Prostate gland (tissue), 2 donors: ENCODE data around the gene UBL7. TPM values are rescaled to one million over a fixed set of nuclear protein-coding genes. Genes with fewer than 3 reads are reported as not detected.

Experiments used
- DNase-seq: peaks from one replicate; pipeline ENCODE4 v3.0.0-alpha.2; 2019; ENCODE audit warnings: low spot score
- H3K27ac ChIP-seq, 2 donors: fragments of 200-600 bp; sonication (generic); 2 replicates each; pipeline ENCODE4 v1.5.1; 2017 to 2019
- H3K27me3 ChIP-seq: fragments of 200-600 bp; sonication (generic); replicated peaks from 2 replicates; pipeline ENCODE4 v1.5.1; 2019; ENCODE audit not compliant: insufficient read depth
- H3K36me3 ChIP-seq, 2 donors: fragments of 200-600 bp; sonication (generic); 1 replicate in 1 of 2; 2 replicates in 1 of 2; pipeline versions ENCODE4 v1.5.1 to v1.8.1; 2017 to 2019
- H3K4me1 ChIP-seq: fragments of 200-600 bp; sonication (generic); replicated peaks from 2 replicates; pipeline ENCODE4 v1.5.1; 2019
- H3K4me3 ChIP-seq, 2 donors: fragments of 200-600 bp; sonication (generic); 2 replicates each; pipeline ENCODE4 v1.5.1; 2017 to 2019
- H3K9me3 ChIP-seq: fragments of 200-600 bp; sonication (generic); 2 replicates; pipeline ENCODE4 v1.5.1; 2017
- POLR2A ChIP-seq: fragments of 450-650 bp; IDR thresholded peaks from one replicate; pipeline ENCODE4 v1.6.1; 2016; ENCODE audit warnings: antibody characterized with exemption, mild to moderate bottlenecking
- POLR2AphosphoS5 ChIP-seq: sonication (generic); formaldehyde crosslinking; IDR thresholded peaks from one replicate; pipeline ENCODE4 v1.6.1; 2017; ENCODE audit warnings: antibody characterized with exemption
- WGBS: methylation state at CpG from one replicate; pipeline ENCODE4 v1.1.5; 2018; 5-methylcytosine and 5-hydroxymethylcytosine counted together
- intact Hi-C: fragments of 100-400 bp; cut with DNase I; formaldehyde crosslinking; loops from one replicate; pipeline ENCODE4 v1.14.2; 2022
- total RNA-seq, 2 donors: library from RNA; depleted of rRNA; stranded (reverse); fragments of >200 nt; gene quantifications; one replicate each; pipeline ENCODE4 v1.1.0, GENCODE V29; 2016
- TF ChIP-seq, protein P1 (sequence below), 4 experiments: fragments of 200-600 bp in 2 of 4; fragments of 450-650 bp in 2 of 4; sonication (generic) in 2 of 4; IDR thresholded peaks; 1 replicate in 3 of 4; 2 replicates in 1 of 4; pipeline ENCODE4 v1.5.1; 2016 to 2019; ENCODE audit warnings: antibody characterized with exemption in 4 of 4, mild to moderate bottlenecking in 2 of 4, moderate library complexity in 2 of 4

The UBL7 gene
- total RNA-seq, 2 donors from 2014 or later, result 83.1 to 85.2 TPM

DNA sequence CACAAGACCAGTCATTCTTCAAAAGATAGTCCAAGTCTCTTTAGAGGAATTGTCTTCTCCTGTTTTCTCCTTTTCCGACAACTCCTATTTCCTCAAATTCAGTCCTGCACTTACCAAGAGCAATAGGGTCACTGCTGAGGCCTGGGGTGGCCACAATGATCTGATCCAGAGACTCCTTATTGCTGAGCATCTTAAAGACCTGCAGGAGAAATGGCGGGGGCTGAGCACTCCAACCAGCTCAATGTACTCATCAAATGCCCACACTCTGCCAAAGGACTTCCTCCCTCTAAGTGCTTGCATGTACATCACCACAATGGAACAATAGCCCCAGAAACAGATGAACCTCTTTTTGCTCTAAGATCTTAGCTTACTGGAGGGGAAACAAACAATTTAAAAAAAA is 9.6 kb downstream of the UBL7 start:
- H3K4me1 ChIP-seq, result no peaks in the 10 kb centered on the region
- H3K4me3 ChIP-seq, result no peak overlapping the region
- WGBS, result 91% methylated on average over 2 of the region's 2 CpGs
- no peak overlapping the region for H3K27ac ChIP-seq
- intact Hi-C loops, result no loop called here
- TF ChIP-seq, protein P1, sequence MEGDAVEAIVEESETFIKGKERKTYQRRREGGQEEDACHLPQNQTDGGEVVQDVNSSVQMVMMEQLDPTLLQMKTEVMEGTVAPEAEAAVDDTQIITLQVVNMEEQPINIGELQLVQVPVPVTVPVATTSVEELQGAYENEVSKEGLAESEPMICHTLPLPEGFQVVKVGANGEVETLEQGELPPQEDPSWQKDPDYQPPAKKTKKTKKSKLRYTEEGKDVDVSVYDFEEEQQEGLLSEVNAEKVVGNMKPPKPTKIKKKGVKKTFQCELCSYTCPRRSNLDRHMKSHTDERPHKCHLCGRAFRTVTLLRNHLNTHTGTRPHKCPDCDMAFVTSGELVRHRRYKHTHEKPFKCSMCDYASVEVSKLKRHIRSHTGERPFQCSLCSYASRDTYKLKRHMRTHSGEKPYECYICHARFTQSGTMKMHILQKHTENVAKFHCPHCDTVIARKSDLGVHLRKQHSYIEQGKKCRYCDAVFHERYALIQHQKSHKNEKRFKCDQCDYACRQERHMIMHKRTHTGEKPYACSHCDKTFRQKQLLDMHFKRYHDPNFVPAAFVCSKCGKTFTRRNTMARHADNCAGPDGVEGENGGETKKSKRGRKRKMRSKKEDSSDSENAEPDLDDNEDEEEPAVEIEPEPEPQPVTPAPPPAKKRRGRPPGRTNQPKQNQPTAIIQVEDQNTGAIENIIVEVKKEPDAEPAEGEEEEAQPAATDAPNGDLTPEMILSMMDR (IDR thresholded peaks at IDR 0.05), result no peak
- no peak for TF ChIP-seq POLR2A
- no peak for TF ChIP-seq POLR2AphosphoS5
- DNase-seq, result no peak
- H3K27me3 ChIP-seq, result no peaks in the 10 kb centered on the region
- H3K36me3 ChIP-seq, result peaks cover 23 to 31% of the 10 kb centered on the region in 2 donors
- H3K9me3 ChIP-seq, result no peaks in the 10 kb centered on the region

DNA sequence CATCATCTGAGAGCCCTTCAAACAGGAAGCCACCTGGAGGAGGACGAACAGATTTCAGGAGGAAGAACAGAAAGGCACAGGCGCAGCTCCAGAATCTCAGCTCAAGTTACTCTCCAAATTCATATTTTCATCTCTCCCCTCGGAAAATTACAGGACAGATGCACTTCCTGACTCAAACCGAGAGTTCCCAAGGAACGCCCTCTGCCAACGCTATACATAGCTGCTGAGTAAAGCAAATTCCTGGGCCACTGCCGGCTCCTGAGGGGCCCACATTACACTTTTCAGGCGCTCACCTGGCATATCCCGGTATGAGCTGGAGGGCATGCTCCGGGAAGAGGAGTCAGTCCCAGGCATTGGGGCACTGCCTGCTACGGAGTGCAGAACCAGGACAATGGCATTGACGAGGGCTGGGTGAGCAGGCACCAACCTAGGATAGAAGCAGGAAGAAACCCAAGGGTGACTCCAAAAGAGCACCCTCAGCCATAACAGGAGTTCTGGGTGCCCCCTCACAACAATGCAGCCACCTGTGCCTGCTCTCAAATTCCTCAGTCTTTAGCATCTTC is 11.2 kb downstream of the UBL7 start:
- H3K27me3 ChIP-seq, result no peaks in the 10 kb centered on the region
- intact Hi-C loops, result no loop called here
- H3K4me3 ChIP-seq, result no peak overlapping the region
- H3K4me1 ChIP-seq, result no peaks in the 10 kb centered on the region
- peaks cover 17 to 29% of the 10 kb centered on the region in 2 donors for H3K36me3 ChIP-seq
- TF ChIP-seq, protein P1 (IDR thresholded peaks at IDR 0.05), result no peak
- no peak for TF ChIP-seq POLR2A
- no peak for TF ChIP-seq POLR2AphosphoS5
- no peak overlapping the region for H3K27ac ChIP-seq
- 95% methylated on average over 12 of the region's 12 CpGs for WGBS
- H3K9me3 ChIP-seq, result no peaks in the 10 kb centered on the region
- DNase-seq, result no peak

DNA sequence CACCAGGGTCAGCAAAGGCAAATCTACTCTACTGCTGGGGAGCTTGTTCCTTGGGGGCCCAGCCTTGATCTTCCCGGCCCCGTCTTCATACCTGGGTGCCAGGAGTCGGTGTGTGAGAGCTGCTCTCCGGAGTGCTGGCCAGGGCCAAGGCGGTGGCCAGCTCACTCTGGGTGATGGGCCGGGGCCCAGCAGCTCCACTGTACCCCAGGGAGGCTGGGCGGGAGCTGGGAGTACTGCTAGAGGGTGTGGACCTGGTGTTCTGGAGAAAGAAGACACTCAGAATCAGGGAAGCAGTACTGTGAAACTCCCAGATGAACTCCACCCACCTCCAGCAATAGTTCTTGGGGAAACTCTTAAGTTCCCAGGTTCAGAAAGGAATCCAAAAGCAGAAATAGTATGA is 11.9 kb downstream of the UBL7 start:
- TF ChIP-seq, protein P1 (IDR thresholded peaks at IDR 0.05), result no peak
- TF ChIP-seq POLR2A (no peak), POLR2AphosphoS5 (no peak)
- no peaks in the 10 kb centered on the region for H3K27me3 ChIP-seq

DNA sequence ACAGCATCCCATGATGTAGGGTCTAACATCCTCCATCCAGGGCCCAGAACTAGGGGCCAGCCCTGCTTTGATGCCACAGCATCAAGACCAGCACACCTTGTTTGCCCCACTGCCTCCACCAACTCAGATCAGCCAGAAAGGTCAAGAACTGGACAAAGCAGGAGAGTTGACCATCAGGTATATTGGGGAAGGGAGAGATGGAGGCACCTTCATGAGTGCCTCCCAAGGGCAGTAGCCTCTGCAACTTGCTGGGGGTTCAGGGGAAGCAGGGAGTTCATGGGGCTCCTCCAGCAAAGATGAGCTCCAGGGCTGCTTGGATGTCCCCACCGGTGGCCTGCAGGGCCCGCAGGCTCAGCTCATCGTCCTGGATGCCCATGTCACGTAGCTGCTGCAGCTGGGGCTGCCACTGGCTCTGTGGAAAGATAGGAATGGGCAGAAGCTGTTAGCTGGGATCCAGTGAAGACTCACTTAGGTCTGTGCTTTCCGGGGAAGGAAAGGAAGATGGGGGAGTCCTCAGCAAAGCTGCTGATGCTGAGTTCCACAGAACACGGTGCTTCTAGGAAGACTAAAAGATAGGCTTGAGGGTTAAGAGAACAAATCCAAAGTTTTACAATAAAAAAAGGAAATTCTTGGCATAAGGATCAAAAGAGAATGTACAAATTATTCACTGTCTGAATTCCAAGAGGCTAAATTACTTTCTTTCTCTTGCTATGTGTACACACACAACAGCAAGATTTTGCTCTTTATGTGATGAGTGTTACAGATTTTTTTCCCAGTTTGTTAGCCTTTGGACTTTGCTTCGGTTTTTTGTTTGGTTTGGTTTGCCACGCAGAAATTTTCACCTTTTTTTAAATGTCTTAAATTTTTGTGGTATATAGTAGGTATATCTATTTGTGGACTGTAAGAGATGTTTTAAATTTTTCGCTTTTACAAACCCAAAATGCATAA is 14.9 kb downstream of the UBL7 start:
- 77% methylated on average over 9 of the region's 9 CpGs for WGBS
- no peaks in the 10 kb centered on the region for H3K9me3 ChIP-seq
- H3K4me1 ChIP-seq, result no peaks in the 10 kb centered on the region
- peaks cover 11 to 14% of the 10 kb centered on the region in 2 donors for H3K36me3 ChIP-seq
- DNase-seq, result no peak
- H3K27me3 ChIP-seq, result no peaks in the 10 kb centered on the region
- TF ChIP-seq, protein P1 (IDR thresholded peaks at IDR 0.05), result no peak
- TF ChIP-seq POLR2AphosphoS5, result no peak
- TF ChIP-seq POLR2A, result no peak
- H3K4me3 ChIP-seq, result no peak overlapping the region
- no peak overlapping the region for H3K27ac ChIP-seq
- intact Hi-C loops, result no loop called here

More for the DNA sequence above, 11.9 kb downstream of the UBL7 start:
- no peak for DNase-seq
- WGBS, result 91% methylated on average over 7 of the region's 7 CpGs
- Histone ChIP-seq H3K4me3 (no peak overlapping the region), H3K36me3 (peaks cover 17 to 22% of the 10 kb centered on the region in 2 donors), H3K4me1 (no peaks in the 10 kb centered on the region), H3K27ac (no peak overlapping the region), H3K9me3 (no peaks in the 10 kb centered on the region)
- intact Hi-C loops, result no loop called here
